ENCODE measurements around the gene MAN1A1. TPM values are rescaled to one million over a fixed set of nuclear protein-coding genes. Genes with fewer than 3 reads are reported as not detected.
A peak's percentile ranks its signal among the peaks of the same experiment; 100 is the strongest.

Gene MAN1A1
- total RNA-seq = 10 to 100 TPM in 8 of 9 donors, 1 to 10 TPM in 1; 7.0 to 30.6 (median 20.6) TPM
- polyA plus RNA-seq = 1 to 10 TPM; 5.6 to 9.6 TPM
- long read RNA-seq, donor 1, full-length matches to known transcripts = 8 of 22 reads
- long read RNA-seq, donor 1, partial matches to known transcripts = 9 of 22 reads
- long read RNA-seq, donor 1, other reads (novel, unspliced or antisense) = 5 of 22 reads
- long read RNA-seq, donor 2, partial matches to known transcripts = 0 of 1 reads
- long read RNA-seq, donor 2, other reads (novel, unspliced or antisense) = 1 of 1 reads
- long read RNA-seq, donor 3, full-length matches to known transcripts = 5 of 9 reads
- long read RNA-seq, donor 3, partial matches to known transcripts = 4 of 9 reads
- long read RNA-seq, donor 3, other reads (novel, unspliced or antisense) = 0 of 9 reads

- Histone ChIP-seq H3K9me3 (no peaks in the 10 kb centered on the region), H3K27ac (peak within 1 kb of the TSS; percentile 89 to 99 (median 96)), H3K4me1 (peaks cover 0 to 72% (median 17%) of the 10 kb centered on the region in 12 donors), H3K27me3 (no peaks in the 10 kb centered on the region), H3K36me3 (no peaks in the 10 kb centered on the region), H3K4me3 (peak within 1 kb of the TSS; percentile 77 to 99 (median 94))
- 0 to 2% (median 1%) methylated on average over 36 to 103 of the region's 103 CpGs for WGBS, 4 donors
- peak; percentile 94 to 98 (median 96) for ATAC-seq
- TF ChIP-seq CTCF (IDR thresholded peaks at IDR 0.05) = peak in 3 of 12 donors; percentile 7 to 30 (median 22)
- TF ChIP-seq POLR2A (IDR thresholded peaks at IDR 0.05) = peak; percentile 72 to 98
- DNase-seq = peak; percentile 90 to 96 (median 93)
- intact Hi-C loops (cut with DNase I) = loop anchor here in 6 of 10 donors (5.0 to 10.0 kb wide), 8 partner anchors 95 to 628 kb away; partner anchors contain the start of gene ASF1A (in 1 of the 6)
Observed at GRCh38 chr6:119349361-119350201, at the start of gene MAN1A1. Gene MAN1A1 (minus strand): TSS chr6:119349761. CDS start chr6:119349065, 696 bp downstream.

- Histone ChIP-seq H3K9me3 (peaks cover 0 to 48% (median 6%) of the 10 kb centered on the region in 12 donors), H3K4me3 (no peak overlapping the region), H3K4me1 (no peaks in the 10 kb centered on the region), H3K27ac (no peak overlapping the region), H3K27me3 (no peaks in the 10 kb centered on the region), H3K36me3 (no peaks in the 10 kb centered on the region)
- intact Hi-C loops (cut with DNase I) = no loop called here
- WGBS, 4 donors = 69 to 85% (median 81%) methylated on average over 2 of the region's 2 CpGs
- no peak for ATAC-seq
- no peak for DNase-seq
- TF ChIP-seq CTCF (IDR thresholded peaks at IDR 0.05) (no peak), POLR2A (IDR thresholded peaks at IDR 0.05) (no peak)
Observed at GRCh38 chr6:119395192-119395591, 45.6 kb upstream of the MAN1A1 start.

- no peak for DNase-seq
- no peak overlapping the region for H3K4me3 ChIP-seq
- intact Hi-C loops (cut with DNase I) = no loop called here
- ATAC-seq = no peak
- no peaks in the 10 kb centered on the region for H3K27me3 ChIP-seq
- H3K36me3 ChIP-seq = no peaks in the 10 kb centered on the region
- H3K27ac ChIP-seq = no peak overlapping the region
- no peak for TF ChIP-seq CTCF (IDR thresholded peaks at IDR 0.05)
- TF ChIP-seq POLR2A (IDR thresholded peaks at IDR 0.05) = no peak
- peaks cover 0 to 26% (median 8%) of the 10 kb centered on the region in 12 donors for H3K9me3 ChIP-seq
- H3K4me1 ChIP-seq = no peaks in the 10 kb centered on the region
Observed at GRCh38 chr6:119390247-119390793, 40.8 kb upstream of the MAN1A1 start.
